AG08396 (cell line): ENCODE data around the gene TMEM127.
"Not testable (repeated sequence)": the region's sequence is repeated elsewhere in the genome, so short reads cannot be mapped to it uniquely, and the experiment has no call there.

Experiments used
- DNase-seq: peaks from one replicate; pipeline ENCODE4 v3.0.0; 2012; ENCODE audit warnings: low spot score, mixed read lengths

TMEM127 gene

DNA sequence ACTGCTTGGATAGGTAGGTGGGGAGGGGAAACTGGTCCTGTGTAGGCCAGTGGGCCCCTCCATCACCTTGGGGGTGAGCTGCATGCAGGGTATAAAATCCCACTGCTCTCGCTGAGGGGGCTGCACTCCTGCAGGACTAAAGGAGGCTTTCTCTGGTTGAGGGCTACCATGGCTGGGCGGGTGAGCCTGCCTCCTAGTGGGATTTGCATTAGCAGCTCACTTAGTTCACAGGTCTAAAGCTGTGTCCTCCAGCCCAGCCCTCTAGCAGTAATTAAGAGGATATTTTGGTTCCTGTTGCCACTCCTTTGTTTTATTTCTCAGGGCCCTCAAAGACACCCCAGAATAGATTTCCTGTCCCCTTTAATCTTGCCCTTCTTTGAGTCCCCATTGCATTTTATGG lies 24.6 kb downstream of the TMEM127 start:
- no peak for DNase-seq

DNA sequence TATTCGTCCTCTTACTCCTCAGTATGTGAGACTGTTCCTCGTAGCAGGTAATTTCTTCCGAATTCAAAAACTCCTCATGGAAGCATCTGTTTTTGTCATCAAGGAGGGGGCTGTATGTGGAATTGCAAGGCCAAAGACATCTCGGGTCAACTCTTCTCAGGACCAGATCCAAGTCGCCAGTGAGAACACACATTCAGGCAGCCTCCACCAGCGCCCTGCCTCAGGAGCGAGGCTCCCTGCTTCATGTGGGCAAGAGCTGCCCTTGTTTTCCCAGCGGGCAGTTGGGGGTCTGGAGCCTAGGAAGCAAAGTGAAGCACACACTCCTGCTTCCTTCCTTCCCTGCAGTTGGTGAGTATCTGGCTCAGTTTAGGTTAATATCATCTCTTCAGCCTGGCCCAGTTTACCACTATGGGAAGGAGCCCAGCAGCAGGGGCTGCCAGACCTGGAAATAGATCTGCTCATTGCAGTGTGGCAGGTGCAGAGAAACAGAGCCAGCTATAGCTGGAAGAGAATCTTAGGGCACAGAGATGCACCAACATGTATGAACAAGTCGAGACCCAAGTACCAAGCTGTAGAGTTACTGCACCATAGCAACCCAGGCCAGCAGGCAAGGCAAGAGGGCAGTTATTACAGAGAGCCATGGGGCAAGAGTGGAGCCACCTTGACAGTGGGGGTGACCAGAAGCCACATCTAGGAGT lies 25.3 kb downstream of the TMEM127 start:
- no peak for DNase-seq

- DNase-seq = no peak
Observed at GRCh38 chr2:96239745-96240264, 26.0 kb downstream of the TMEM127 start.

GRCh38 chr2:96239091-96239490 lies 26.7 kb downstream of the TMEM127 start:
- DNase-seq = no peak

- no peak for DNase-seq
Observed at GRCh38 chr2:96238266-96238665, 27.5 kb downstream of the TMEM127 start.

- no peak for DNase-seq
Observed at GRCh38 chr2:96236882-96237281, 28.9 kb downstream of the TMEM127 start.

DNA sequence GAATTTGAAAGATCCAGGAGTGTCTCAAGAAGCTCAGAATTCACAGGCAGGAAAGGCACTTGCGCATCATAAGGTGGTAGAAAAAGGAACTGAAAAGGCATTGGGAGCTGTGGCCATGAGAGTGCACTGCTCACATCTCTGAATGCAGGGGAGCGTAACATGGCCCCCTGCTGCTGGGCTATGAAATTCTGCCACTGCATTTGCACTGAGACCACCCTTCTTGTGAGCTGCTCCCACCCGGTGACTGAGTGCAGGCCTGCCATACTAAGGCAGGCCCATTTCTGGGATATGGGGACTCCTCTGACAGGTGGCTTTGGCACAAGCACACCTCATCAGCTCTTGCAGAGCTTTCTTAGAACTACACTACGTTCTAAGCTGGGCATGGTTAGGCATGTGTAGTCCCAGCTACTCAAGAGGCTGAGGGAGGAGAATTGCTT lies 31.9 kb downstream of the TMEM127 start:
- no peak for DNase-seq

- DNase-seq = no peak
Observed at GRCh38 chr2:96233436-96233835, 32.4 kb downstream of the TMEM127 start.

GRCh38 chr2:96231316-96231715 lies 34.5 kb downstream of the TMEM127 start:
- DNase-seq = no peak

DNA sequence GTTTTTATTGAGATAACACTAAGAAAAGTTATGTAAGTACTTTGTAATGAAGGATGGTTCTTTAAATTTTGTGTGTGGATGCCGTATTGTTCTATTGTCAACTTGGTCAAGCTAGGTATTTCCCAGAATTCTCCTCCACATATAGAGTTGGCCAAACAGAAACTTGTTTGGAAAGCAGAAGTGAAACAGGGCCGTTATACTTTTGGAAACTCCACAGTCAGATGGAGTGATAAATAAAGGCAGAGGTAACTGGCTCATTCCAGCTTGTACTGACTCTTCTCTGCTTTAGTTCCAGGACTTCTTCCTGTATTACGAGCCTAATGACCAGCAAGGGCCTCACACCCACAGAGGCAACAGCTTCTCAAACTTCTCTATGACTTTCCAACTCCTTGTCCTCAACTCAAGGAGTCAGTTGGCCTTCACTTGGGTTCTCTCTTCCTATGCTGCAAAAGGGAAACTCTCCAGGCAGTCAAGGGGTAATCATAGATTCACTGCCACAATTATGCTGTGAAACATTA lies 40.7 kb downstream of the TMEM127 start:
- DNase-seq = no peak

- not testable (repeated sequence) for DNase-seq
Observed at GRCh38 chr2:96221106-96221505, 44.7 kb downstream of the TMEM127 start.

GRCh38 chr2:96219959-96220358 lies 45.8 kb downstream of the TMEM127 start:
- not testable (repeated sequence) for DNase-seq

DNA sequence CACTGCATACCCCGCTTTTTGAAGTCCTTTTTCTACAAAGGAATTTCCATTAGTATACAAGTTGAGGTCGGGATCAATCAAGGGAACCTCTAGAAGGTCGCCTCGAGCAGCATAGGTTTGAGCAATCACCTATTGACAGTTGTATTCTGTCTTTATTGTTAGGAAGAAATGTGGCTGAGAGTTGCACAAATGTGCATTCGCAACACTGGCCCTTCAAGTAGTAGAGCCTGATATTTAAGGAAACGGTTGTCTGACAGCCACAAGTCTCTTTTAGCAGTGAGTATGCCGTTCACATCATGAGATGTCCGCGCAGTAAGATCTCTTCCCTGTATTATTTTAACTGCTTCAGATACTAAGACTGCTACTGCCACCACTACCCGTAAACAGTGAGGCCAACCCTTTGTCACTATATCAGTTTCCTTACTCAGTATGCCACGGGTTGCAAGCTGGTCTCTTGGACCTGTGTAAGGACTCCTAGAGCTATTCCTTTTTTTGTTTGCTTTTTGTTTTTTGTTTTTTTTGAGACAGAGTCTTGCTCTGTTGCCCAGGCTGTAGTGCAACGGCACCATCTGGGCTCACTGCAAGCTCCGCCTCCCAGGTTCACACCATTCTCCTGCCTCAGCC lies 47.2 kb downstream of the TMEM127 start:
- no peak for DNase-seq

DNA sequence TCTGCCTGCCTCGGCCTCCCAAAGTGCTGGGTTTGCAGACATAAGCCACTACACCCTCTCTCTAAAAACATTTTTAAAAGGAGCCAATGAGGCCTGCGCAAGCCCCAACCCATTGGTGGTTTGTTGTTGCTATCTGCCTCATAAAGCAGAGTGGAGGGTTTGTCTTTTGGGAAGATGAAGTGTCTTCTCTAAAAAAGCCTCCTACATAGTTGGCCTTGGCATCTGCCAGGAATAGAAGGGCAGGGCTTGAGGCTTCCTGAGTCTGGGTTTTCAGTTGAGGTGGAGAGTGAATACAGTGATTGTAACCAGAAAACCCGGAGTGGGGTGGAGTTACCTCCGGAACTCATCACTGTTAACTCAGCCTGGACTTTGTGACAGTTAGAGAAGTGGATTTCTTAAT lies 51.2 kb downstream of the TMEM127 start:
- no peak for DNase-seq

DNA sequence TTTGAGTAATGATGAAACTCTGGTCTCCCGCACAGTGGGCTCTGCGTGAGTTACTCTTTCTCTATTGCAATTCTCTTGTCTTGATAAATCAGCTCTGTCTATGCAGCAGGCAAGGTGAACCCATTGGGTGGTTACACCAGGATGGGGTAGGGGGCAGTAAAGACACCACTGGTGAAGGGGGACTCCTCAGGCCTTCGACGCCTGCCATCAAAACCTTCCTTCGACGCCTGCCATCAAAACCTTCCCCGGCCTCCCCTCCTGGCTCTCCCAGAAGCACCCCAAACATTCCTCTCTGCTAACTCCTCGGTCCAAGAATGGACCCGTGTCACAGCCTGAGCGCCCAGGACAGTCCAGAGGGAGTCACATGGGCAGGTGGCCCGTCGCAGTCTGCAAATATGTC lies 52.4 kb downstream of the TMEM127 start:
- no peak for DNase-seq

DNA sequence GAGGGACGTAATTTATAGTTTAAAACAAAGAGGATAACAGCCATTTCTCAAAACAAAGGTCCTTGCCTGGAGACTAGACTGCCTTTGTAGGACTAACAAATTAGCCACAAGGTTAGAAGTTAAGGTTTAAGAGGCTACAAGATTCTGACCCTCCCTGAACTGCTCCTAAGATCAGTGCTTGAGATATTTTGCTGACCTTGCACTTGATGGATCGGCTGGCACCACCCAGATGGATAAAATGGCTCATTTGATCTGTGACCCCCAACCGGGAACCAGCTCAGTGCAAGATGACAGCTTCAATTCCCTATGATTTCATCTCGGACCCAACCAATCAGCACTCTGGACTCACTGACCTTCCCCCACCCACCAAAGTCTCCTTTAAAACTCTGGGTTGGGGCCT lies 53.5 kb downstream of the TMEM127 start:
- DNase-seq = no peak

- DNase-seq = no peak
Observed at GRCh38 chr2:96209729-96210085, 56.1 kb downstream of the TMEM127 start.

DNA sequence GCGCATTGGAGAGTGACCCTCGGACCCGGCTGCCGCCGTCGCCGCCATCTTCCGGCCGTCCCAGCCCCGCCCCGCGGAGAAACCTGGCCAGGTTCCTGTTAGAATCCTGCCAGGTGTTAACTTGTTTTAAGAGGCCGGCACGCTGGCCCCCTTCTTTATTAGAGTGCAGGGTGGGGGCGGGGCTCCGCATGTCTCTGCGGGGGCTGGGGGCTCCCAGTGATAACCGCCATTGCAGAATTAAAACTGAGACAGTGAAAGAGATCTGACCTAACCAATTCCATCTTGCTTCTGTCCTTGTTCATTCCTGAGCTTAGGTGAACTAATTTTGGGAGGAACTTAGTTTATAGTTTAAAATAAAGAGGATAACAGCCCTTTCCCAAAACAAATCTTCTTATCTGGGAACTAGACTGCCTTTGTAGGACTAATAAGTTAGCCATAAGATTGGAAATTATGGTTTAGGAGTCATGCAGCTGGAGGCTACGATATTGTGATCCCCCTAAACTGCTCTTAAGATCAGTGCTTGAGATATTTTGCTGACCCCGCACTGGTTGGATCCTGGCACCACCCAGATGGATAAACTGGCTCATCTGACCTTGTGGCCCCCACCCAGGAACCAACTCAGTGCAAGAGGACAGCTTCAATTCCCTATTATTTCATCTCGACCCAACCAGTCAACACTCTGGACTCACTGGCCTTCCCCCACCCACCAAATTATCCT lies 56.6 kb downstream of the TMEM127 start:
- DNase-seq = no peak

DNA sequence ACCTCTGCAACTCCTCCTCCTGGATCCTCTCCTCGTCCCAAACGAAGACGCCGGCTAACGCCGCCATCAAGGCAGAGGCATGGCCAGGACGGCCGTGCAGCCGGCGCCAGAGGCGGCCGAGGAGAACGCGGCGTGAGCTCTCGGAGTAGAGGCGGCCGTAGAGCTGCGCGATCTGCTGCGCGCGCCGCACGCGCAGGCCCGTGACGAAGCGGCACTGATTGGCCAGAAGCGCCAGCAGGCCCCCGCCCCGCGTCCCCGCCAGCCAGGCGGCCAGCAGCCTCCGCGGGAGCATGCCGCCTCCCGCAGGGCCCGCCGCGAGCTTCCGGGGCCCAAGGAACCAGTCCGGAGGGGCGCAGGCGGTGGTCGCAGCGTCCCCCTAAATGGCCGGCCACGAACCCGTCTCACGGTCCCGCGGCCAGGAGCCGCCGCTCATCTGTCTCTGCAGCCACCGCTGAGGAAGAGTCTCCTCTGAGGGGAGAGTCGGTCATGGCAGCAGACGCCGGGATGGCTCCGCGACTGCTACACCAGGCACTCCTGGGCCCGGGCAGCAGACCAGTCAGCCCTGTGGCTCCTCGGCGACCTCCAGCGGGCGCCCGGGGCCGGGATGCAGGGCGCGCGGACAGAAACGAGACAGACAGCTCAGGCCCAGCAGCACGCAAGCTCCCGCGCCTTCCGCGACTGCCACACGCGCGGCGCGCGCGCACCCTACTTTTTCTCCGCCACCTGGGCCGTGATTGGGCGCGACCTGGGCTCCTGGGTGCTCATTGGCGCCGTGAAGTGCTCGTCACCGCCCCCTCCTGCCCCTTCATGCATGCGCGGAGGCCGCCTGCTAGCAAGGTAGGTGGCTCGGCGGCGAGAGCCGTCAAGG lies 57.4 kb downstream of the TMEM127 start, which contains the start of gene STARD7:
Gene STARD7 (minus strand): TSS at position 685 of the 868 bp plus-strand sequence. CDS start 393 bp downstream, at position 292.
- peak; percentile 98 for DNase-seq

DNA sequence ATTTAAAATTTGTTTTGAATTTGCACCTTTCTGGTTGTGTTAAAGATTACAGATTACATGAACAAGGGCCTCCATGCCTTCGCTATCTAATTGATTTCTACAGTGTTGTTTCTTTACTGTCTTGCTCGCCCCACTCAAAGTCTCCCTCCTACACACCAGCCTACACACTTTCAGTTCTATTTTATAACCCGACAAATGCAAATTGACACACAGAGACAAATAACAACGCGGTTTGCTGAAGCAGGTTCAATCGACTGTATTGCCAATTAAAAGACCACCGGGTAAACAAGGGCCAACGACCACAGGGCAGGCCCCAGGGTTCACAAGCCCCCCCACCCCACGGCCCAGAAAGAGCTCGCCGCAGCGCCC lies 58.0 kb downstream of the TMEM127 start:
- DNase-seq = no peak

DNA sequence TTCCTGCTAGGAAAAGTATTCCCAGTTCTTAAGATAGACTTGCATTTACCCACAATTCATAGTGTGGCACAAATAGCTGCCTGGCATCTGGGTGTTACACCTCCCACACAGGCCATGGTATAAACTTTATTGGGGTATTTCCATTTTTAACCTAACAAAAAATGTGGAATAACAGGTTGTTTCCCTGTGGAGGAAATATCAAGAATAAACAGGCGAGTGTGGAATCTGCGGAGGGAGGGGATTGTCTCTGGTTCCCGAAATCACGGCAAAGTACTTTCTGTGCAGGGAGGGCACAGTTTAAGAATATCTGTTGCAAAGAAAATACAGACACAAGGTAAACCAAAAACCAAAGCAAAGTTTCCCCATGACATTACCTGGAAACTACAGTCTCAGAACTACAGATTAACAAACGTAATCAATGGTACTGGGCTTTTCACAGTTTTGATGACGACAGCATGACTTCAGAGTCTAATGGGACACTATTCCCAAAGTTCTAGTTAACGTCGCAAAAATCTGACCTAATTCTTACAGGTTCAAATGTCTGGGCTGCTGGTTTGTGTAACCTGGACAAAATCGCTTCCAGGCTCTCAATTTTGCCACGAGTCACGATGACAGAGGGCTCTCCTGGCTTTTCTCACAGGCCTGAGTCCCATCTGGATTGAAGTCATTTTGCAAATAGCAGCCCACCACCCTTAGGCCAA lies 58.6 kb downstream of the TMEM127 start:
- no peak for DNase-seq
